Hippocampal formation (tissue), 2 donors: Measurements from ENCODE around the gene BTG1.
"Not testable (repeated sequence)": the region's sequence is repeated elsewhere in the genome, so short reads cannot be mapped to it uniquely, and the experiment has no call there.

Experiments used
- DNase-seq, 2 donors: peaks; one replicate each; lab custom pipeline; 2025; lab: John Stamatoyannopoulos, UW

Gene BTG1

DNA sequence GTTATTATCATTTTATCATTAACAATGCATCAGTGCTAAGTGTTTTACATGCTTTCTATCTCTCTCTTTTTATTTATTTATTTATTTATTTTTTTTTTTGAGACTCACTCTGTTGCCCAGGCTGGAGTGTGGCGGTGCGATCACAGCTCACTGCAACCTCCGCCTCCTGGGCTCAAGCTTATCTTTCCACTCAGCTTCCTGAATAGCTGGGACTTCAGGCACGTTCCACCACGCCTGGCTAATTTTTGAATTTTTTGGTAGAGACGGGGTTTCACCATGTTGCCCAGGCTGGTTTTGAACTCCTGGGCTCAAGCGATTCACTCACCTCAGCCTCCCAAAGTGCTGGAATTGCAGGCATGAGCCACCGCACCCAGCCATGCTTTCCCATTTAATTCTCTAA lies 3.9 kb upstream of the BTG1 start:
- DNase-seq = no peak

- no peak for DNase-seq
Observed at GRCh38 chr12:92147491-92147890, 1.8 kb upstream of the BTG1 start.

- no peak for DNase-seq
Observed at GRCh38 chr12:92146497-92147224, 1.0 kb upstream of the BTG1 start.

DNA sequence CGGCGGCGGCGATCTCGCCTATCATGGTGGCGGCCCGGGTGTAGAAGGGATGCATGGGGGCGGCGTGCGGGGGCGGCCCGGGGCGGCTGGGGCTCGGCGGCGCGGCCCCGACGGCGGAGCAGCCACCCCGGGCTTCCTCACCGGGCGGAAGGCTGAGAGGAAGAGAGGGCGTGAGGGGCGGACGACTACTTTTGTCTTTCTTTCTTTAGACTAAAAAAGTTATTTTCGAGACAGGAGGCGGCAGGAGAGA lies 240 bp downstream of the BTG1 start:
- DNase-seq = no peak

DNA sequence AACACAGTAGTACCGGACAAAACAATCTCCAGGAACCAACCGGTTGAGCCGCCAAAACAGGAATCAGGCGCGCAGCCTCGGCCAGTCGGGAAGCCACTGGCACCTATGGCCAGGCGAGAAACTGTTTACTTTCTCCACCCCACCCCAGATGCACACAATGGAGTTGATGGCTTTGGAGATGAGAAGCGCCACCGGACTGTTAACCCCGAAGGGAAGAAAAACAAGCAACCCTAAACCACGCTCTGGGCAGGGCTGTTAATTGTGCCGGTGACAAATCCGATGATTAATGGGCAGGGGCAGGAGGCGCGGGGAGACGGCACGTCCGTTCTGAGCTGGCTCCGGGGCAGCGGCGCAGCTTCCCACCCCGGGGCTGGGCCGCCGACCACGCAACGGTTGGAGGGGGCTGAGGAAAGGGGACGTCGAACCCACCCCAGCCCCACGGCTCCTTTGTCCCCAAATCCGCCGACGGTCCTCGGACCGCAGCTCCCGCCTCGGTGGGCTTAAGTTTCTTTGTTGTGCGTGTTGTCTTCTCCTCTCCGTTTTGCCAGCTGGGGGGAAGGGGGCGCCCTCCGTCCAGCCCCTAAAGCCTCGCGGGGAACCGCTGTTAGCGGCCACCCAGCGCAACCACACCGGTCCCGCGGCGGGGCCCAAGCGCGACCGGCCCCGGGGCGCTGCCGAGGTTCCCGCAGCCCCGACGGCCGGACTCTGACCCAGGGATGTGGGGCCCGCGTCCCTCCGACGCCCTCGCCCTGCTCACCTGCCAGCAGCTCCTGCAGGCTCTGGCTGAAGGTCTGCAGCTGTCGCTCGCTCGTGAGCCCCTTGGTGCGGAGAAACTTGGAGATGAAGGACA lies 790 bp downstream of the BTG1 start:
- peak in 1 of 2 donors; percentile 60 for DNase-seq

- DNase-seq = peak; percentile 29 to 80
Observed at GRCh38 chr12:92143686-92144630, 1.7 kb downstream of the BTG1 start.

DNA sequence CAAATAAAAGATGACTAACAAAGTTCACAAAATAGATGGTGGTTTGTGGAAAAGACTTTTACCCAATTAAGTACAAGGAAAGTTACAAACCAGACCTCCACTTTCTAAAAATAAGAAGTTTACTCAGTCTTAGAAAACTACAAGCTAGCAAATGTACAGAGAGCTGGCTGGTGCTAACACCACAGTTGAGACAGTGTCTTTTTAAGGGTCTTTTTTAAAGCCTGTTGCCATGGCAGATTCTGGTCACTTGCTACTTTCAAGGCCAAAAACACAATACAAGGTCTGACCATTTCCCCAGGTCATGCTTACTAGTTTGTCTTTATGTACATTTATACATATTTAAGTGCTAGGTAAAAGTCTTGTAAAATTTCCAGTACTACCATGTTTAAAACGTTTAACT lies 2.4 kb downstream of the BTG1 start:
- DNase-seq = no peak

DNA sequence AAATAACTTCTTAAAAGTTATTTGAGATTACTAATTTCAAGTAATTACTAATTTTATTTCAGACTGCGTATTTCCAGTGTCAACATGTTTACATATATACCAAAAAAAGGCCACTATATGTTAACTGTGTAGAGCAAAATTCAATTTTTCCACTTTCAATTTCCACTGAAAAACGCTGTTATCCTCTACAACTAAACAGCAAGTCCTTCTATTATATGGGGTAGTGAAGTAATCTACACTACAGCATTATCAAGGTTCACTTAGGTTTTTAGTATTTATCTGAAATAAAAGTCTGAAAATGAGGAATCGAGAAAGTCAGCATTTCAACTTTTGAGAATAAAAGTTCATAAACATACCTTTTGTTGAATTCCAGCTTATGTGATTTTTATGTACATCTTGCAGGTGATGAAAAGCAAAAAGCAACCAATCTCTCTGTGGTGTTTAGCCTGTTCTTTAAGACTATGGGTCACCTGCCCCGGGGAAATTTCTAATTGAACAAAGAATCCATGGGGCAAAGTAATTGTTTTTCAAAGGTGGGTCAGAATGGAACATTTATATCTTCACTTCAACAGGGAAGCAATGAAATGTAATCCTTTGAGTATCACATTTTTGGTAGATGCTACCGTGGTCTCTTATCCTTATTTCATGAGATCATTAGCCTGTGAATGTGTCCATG lies 3.3 kb downstream of the BTG1 start:
- DNase-seq = no peak

DNA sequence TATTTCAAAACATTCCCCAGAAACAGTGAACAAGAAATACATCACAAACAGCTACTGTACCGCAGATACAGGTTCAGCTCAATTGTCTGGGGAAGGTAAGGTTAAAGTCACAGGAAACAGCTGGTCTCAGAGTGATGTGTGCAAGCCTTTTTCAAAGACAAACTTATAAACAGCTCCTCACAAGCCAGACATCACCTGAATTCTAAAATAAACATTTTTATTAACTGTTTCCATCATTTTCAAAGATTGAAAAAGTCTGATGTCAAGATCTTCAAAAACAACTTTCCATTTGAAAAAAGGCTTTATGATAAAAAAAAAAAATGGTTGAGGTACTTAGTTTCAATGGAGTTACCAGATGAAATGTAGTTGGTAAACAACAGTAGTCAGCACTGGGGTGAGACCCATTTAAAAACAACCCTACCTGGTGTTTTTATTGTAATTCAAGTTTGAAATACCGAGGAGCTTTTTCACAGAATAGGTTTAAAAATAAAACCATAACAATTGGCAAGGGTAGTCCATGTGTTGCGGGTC lies 4.0 kb downstream of the BTG1 start:
- no peak for DNase-seq

DNA sequence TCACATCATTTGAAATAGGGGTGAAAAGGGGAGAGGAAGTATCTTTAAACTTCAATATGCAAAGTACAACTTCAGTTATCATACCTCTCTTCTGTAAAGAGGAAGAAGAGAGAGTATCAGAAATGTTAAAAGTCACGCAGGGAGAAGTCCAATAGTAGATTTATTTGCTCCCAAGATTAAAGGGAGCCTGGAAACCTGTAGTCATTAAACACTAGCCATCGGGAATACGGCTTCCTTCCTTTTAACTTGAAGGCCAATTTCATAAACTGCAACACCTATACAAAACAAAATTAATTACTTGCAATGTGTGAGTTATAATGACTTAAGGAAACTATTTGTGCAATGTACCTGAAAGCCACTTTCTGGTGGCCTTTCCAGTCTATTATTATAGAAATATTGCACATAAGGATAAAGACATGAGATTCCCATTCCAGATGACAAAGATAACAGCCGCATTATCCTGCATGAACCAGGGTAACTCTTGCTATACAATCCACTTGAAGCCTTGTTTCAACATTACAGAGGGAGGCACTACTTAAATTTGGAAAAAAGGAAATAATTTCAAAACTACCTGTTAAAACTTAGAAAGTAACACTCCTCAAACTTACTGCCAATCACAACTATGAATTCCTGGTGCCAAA lies 4.6 kb downstream of the BTG1 start:
- no peak for DNase-seq

- no peak for DNase-seq
Observed at GRCh38 chr12:92140156-92140555, 5.5 kb downstream of the BTG1 start.

DNA sequence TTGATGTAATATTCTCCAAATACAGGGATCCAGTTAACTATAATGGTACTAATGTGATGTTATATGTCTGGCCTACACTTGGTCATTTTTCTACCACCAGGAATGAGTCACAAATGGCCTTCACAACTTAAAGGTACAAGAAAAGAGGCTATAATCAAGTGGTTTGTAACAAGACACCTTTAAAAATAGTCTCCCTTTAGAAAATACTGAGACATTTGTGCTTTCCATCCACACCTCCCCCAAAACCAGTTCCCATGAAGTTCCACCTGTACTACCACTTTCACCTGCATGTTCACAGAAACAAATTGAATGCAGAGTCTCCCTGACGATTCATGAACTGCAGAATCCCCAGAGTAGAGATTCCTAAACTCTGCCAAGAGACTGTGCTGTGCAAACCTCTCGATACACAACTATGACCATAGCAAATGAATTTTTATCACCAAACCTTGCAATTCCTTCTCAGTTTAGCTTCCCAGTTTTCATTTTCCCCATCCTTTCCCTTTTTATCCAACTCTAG lies 6.0 kb downstream of the BTG1 start:
- DNase-seq = no peak

GRCh38 chr12:92138626-92139025 lies 7.0 kb downstream of the BTG1 start:
- DNase-seq = no peak

GRCh38 chr12:92138144-92138543 lies 7.5 kb downstream of the BTG1 start:
- no peak for DNase-seq

DNA sequence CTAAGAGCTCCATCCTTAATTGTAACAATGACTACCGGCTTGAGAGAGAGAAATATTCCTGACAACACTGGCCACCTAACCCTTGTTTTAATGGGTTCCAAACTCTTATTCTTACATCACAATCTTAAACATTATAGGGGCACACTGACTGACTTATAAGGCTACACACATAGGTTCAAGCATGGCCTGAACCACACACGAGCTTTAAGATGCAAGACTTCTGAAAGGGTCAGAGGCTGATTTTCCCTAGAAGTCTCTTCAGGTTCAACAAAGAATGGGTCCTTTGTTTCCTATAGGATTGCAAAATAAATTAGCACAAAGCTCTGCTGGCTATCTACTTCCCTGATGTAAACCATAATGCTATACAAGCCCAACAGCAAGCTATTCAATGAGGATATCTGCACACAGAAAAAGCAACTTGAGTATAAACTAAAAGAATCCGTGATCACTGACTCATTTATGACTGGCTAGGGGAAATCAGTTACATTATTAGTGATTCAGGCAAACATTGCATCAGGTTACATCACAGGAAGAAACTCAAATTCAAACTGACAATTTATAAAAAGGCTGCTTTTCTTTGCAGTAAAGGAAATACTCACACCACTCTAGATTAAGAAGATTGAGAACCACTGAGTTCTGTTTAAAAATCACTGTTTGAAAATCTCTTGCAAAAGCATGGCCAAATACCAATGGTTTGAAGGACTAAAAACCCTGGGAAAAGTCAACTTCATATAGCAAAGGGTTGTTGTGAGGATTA lies 8.5 kb downstream of the BTG1 start:
- DNase-seq = no peak

DNA sequence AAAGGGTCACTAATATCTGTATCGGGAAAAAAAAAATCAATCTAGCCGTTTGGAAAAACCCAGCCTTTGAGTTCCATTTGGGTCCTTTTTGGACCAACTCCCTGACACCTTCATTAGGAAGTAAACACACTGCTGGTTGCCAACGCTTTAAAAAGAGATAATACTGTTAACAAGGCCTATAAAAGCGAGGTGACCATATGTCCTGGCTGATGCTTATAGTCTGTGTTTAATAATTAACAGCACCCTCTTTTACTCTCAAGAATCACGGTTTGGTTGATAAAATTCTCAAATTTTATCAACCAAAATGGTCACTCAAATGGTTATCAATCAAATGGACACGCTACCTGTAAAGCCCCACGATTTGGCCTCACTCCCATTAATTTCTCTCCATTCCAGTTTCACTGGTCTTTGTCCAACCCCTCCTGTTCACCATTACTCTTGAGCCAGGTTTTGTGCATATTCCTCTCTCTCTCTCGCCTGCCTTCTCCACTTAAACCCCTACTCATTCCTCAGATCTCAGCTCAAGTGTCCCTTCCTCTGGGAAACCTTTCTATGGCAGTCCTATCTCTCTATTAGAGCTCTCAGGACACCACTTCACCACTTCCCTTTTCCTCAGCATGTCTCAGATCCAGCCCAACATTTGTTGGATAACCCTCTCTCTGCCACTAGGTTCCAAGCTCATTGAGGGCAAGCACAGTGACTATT lies 9.5 kb downstream of the BTG1 start:
- DNase-seq = no peak

- not testable (repeated sequence) for DNase-seq
Observed at GRCh38 chr12:92135541-92135940, 10.1 kb downstream of the BTG1 start.

GRCh38 chr12:92134638-92135274 lies 10.9 kb downstream of the BTG1 start:
- no peak for DNase-seq
